ENCODE data around the gene IGFBP1.

DNA sequence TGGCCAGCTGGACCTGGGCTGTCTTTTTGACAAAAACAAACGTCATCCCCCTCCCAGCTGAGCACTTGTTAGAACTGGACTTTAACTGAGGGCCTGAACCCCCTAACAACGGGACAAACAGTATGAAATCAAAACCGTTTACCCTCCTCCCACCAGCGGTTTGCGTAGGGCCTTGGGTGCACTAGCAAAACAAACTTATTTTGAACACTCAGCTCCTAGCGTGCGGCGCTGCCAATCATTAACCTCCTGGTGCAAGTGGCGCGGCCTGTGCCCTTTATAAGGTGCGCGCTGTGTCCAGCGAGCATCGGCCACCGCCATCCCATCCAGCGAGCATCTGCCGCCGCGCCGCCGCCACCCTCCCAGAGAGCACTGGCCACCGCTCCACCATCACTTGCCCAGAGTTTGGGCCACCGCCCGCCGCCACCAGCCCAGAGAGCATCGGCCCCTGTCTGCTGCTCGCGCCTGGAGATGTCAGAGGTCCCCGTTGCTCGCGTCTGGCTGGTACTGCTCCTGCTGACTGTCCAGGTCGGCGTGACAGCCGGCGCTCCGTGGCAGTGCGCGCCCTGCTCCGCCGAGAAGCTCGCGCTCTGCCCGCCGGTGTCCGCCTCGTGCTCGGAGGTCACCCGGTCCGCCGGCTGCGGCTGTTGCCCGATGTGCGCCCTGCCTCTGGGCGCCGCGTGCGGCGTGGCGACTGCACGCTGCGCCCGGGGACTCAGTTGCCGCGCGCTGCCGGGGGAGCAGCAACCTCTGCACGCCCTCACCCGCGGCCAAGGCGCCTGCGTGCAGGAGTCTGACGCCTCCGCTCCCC lies at the start of gene IGFBP1:
- TF ChIP-seq, protein P1, sequence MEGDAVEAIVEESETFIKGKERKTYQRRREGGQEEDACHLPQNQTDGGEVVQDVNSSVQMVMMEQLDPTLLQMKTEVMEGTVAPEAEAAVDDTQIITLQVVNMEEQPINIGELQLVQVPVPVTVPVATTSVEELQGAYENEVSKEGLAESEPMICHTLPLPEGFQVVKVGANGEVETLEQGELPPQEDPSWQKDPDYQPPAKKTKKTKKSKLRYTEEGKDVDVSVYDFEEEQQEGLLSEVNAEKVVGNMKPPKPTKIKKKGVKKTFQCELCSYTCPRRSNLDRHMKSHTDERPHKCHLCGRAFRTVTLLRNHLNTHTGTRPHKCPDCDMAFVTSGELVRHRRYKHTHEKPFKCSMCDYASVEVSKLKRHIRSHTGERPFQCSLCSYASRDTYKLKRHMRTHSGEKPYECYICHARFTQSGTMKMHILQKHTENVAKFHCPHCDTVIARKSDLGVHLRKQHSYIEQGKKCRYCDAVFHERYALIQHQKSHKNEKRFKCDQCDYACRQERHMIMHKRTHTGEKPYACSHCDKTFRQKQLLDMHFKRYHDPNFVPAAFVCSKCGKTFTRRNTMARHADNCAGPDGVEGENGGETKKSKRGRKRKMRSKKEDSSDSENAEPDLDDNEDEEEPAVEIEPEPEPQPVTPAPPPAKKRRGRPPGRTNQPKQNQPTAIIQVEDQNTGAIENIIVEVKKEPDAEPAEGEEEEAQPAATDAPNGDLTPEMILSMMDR (IDR thresholded peaks at IDR 0.05), result no peak
- no peak for TF ChIP-seq POLR2A (IDR thresholded peaks at IDR 0.05)
- TF ChIP-seq POLR2AphosphoS5 (IDR thresholded peaks at IDR 0.05), result no peak
- TF ChIP-seq EP300 (IDR thresholded peaks at IDR 0.05), result no peak
